Cardiac muscle cell (in vitro differentiated cells and primary cell): ENCODE measurements around the gene ARID3C. TPM values are rescaled to one million over a fixed set of nuclear protein-coding genes. Genes with fewer than 3 reads are reported as not detected.
A peak's percentile ranks its signal among the peaks of the same experiment; 100 is the strongest.

ENCODE experiments used
- DNase-seq, 2 donors: peaks; one replicate each; pipeline versions ENCODE4 v3.0.0 to v3.0.0-alpha.2; 2010 to 2017; ENCODE audit warnings: low read depth in 1 of 2, low spot score in 1 of 2
- H3K27ac ChIP-seq: fragments of 200-600 bp; sonication (generic); 2 replicates; pipeline ENCODE4 v1.5.1; 2016
- H3K27me3 ChIP-seq: fragments of 200-600 bp; sonication (generic); 2 replicates; pipeline ENCODE4 v1.6.0; 2016; ENCODE audit warnings: control low read depth
- H3K36me3 ChIP-seq: fragments of 200-600 bp; sonication (generic); 2 replicates; pipeline ENCODE4 v1.5.1; 2016; ENCODE audit warnings: control low read depth
- H3K4me1 ChIP-seq: fragments of 200-600 bp; sonication (generic); 2 replicates; pipeline ENCODE4 v1.8.1; 2017; ENCODE audit warnings: low read depth, mild to moderate bottlenecking, mixed run types
- H3K4me3 ChIP-seq: fragments of 200-600 bp; sonication (generic); 2 replicates; pipeline ENCODE4 v1.5.1; 2016; ENCODE audit warnings: mild to moderate bottlenecking
- H3K9me3 ChIP-seq: fragments of 200-600 bp; sonication (generic); 2 replicates; pipeline ENCODE4 v1.5.1; 2017; ENCODE audit warnings: low read depth, mild to moderate bottlenecking, control low read depth
- CTCF ChIP-seq: IDR thresholded peaks from 2 replicates; pipeline ENCODE4 v1.5.1; 2012; ENCODE audit warnings: low read depth, mild to moderate bottlenecking, low read length
- polyA plus RNA-seq: library from polyadenylated mRNA; unstranded; fragments of >200 nt; fragmentation: Nextera tagmentation; extraction: Ambion mirVana; gene quantifications from 2 replicates; pipeline ENCODE4 v1.2.1, GENCODE V29; 2016
- total RNA-seq: library from RNA; depleted of rRNA; stranded (reverse); fragments of >200 nt; gene quantifications from 2 replicates; pipeline ENCODE4 v1.2.3, GENCODE V29; 2016

The ARID3C gene
- total and polyA plus RNA-seq, 2 experiments from 2014 or later: 0.27 to 1.4 TPM

DNA sequence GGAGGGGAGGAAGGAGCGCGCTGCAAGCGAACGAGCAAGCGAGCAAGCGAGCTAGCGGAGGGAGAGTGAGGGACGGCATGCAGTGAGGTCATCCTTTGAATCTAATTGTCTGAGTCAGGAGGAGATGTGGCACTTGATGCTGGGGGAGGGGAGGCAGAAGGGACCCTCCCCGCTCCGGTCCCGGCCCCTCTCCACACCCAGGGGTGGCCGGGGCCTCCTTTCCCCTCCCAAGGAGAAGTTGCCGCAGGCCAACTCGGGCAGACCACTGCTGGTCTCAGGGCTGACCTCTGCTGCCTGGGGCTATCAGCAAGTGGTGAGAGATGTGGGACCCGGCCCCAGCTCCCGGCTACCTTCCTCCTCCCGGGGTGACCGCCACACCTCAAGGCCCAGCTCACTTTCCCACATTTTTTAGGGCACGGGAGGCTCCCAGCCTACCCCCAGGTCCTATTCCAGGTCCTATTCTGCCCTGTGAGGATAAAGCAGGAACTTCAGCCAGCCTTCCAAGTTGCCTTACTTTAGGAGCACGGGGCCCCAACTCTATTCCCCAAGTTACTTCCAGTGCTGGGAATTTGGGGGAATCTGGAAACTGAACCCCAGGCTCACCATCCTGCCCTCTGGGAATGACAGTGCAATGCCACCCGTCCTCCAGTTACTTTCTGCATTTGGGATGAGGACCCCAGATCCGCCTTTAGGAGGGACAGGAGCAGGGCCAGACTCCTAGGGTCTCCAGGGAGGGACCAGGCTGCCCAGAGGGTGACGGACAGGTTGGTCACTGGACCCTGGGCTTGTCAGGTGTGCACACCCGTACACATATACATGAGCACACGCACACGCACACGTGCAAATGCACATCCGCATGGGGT is 50.4 kb downstream of the ARID3C start:
- no peak for TF ChIP-seq CTCF
- no peaks in the 10 kb centered on the region for H3K27me3 ChIP-seq
- no peaks in the 10 kb centered on the region for H3K36me3 ChIP-seq
- no peak overlapping the region for H3K27ac ChIP-seq
- peak; percentile 60 to 67 for DNase-seq
- no peaks in the 10 kb centered on the region for H3K9me3 ChIP-seq
- peaks cover 34% of the 10 kb centered on the region for H3K4me1 ChIP-seq
- peak overlapping the region; percentile 14 for H3K4me3 ChIP-seq

DNA sequence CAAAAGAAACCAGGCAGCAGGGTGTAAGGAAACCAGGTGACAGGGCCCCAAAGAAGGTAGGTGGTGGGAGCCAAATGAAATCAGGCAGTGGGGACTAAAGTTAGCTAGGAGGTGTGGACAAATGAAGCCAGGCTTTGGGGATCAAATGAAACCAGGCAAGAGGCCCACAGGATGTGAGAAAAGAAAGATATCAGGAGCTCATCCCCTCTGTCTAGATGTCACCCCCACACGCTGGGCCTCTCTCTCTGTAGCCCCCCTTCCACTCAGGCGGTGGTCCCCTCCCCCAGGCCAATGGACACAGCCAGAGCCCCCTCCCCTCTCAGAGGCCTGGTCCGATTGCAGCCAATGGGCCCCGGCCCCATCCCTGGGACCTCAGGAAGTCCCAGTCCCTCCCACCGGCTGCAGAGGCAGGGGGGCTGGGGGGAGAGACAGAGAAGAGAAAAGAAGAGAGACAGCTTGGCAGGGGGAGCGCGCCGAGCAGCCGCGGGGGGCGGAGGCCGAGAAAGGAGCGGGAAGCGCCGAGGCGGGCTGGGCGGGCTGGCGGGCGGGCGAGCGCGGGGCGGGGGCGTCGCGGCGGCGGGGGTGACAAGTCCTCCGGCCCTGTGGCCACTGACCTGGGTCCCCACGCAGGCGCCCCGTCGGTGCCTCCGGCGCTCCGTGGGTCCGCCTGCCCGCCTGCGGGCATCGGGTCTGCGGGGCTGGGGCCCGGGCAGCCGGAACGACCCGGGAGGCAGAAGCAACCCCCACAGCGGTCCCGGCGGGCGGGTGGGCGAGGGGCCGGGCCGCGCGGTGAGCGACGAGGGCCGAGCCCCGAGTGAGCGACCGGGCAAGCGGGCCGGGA is 51.2 kb downstream of the ARID3C start:
- H3K27me3 ChIP-seq: no peaks in the 10 kb centered on the region

GRCh38 chr9:34576597-34577399 is 52.1 kb downstream of the ARID3C start:
- no peaks in the 10 kb centered on the region for H3K36me3 ChIP-seq
- no peak overlapping the region for H3K4me3 ChIP-seq
- no peak for TF ChIP-seq CTCF
- H3K9me3 ChIP-seq: no peaks in the 10 kb centered on the region
- H3K4me1 ChIP-seq: peaks cover 34% of the 10 kb centered on the region
- H3K27me3 ChIP-seq: no peaks in the 10 kb centered on the region
- peak overlapping the region; percentile 19 for H3K27ac ChIP-seq
- DNase-seq: peak; percentile 25 to 92

More for the DNA sequence above, 51.2 kb downstream of the ARID3C start:
- no peaks in the 10 kb centered on the region for H3K9me3 ChIP-seq
- no peak for TF ChIP-seq CTCF
- peak overlapping the region; percentile 14 for H3K4me3 ChIP-seq
- no peaks in the 10 kb centered on the region for H3K36me3 ChIP-seq
- peaks cover 34% of the 10 kb centered on the region for H3K4me1 ChIP-seq
- H3K27ac ChIP-seq: no peak overlapping the region
- DNase-seq: no peak

- peaks cover 34% of the 10 kb centered on the region for H3K4me1 ChIP-seq
- no peak for TF ChIP-seq CTCF
- H3K9me3 ChIP-seq: no peaks in the 10 kb centered on the region
- no peak for DNase-seq
- H3K27ac ChIP-seq: no peak overlapping the region
- no peaks in the 10 kb centered on the region for H3K27me3 ChIP-seq
- H3K4me3 ChIP-seq: no peak overlapping the region
- H3K36me3 ChIP-seq: no peaks in the 10 kb centered on the region
Measured at GRCh38 chr9:34575862-34576596, 52.8 kb downstream of the ARID3C start.

GRCh38 chr9:34575241-34575640 is 53.6 kb downstream of the ARID3C start:
- Histone ChIP-seq H3K27me3 (no peaks in the 10 kb centered on the region), H3K4me1 (peaks cover 37% of the 10 kb centered on the region), H3K4me3 (no peak overlapping the region), H3K36me3 (no peaks in the 10 kb centered on the region), H3K9me3 (no peaks in the 10 kb centered on the region), H3K27ac (no peak overlapping the region)
- DNase-seq: no peak
- TF ChIP-seq CTCF: no peak
